ENCODE measurements around the gene TRIP13. TPM values are rescaled to one million over a fixed set of nuclear protein-coding genes. Genes with fewer than 3 reads are reported as not detected.
"Not testable (repeated sequence)": the region's sequence is repeated elsewhere in the genome, so short reads cannot be mapped to it uniquely, and the experiment has no call there.

The TRIP13 gene
- total RNA-seq, 6 experiments from 2014 or later, result 0.15 to 3.2 (median 0.70) TPM

DNA sequence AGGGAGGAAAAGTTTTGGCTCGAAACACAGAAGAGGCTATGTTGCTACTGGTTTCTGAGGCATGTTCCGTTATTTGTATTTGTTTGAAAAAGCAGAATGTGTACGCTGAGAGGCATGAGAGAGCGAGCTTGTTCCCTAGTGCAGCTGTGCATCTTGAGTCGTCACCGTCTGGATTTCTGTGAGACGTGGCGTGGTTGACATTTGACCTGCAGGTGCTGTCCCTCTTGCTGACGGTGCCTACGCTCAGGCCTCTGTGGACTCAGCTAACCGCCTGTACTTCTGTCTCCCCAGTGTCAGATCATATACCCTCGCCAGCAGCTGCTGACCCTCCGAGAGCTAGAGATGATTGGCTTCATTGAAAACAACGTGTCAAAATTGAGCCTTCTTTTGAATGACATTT is 21.5 kb downstream of the TRIP13 start:
- Histone ChIP-seq H3K36me3 (no peaks in the 10 kb centered on the region), H3K27me3 (no peaks in the 10 kb centered on the region), H3K4me1 (no peaks in the 10 kb centered on the region), H3K9me3 (no peaks in the 10 kb centered on the region), H3K27ac (no peak overlapping the region), H3K4me3 (no peak overlapping the region)
- WGBS (ENCODE audit: insufficient coverage, low coverage, low lambda C conversion rate, missing lambda C conversion rate), result 86% methylated on average over 8 of the region's 14 CpGs
- intact Hi-C loops (cut with DNase I), result no loop called here
- no peak for DNase-seq
- no peak for ATAC-seq
- TF ChIP-seq POLR2A (IDR thresholded peaks at IDR 0.05) (no peak), CTCF (IDR thresholded peaks at IDR 0.05) (no peak)

- no peak for ATAC-seq
- Histone ChIP-seq H3K27ac (no peak overlapping the region), H3K36me3 (no peaks in the 10 kb centered on the region), H3K27me3 (no peaks in the 10 kb centered on the region), H3K4me3 (no peak overlapping the region), H3K9me3 (no peaks in the 10 kb centered on the region), H3K4me1 (no peaks in the 10 kb centered on the region)
- DNase-seq, result no peak
- 85% methylated on average over 7 of the region's 7 CpGs for WGBS (ENCODE audit: insufficient coverage, low coverage, low lambda C conversion rate, missing lambda C conversion rate)
- intact Hi-C loops (cut with DNase I), result no loop called here
- TF ChIP-seq CTCF (IDR thresholded peaks at IDR 0.05) (no peak), POLR2A (IDR thresholded peaks at IDR 0.05) (no peak)
These were observed 21.9 kb downstream of the TRIP13 start for GRCh38 chr5:914612-915011.

DNA sequence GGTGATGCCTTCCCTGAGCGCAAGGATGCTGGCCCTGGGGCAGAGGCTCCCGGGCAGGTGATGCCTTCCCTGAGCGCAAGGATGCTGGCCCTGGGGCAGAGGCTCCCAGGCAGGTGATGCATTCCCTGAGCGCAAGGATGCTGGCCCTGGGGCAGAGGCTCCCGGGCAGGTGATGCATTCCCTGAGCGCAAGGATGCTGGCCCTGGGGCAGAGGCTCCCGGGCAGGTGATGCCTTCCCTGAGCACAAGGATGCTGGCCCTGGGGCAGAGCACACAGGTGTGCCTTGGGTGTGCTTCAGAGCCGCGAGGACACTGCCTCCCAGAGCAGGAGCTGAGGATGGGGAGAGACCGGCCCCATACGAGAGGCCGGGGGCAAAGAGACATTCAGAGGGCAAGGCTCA is 22.7 kb downstream of the TRIP13 start:
- H3K36me3 ChIP-seq; H3K27me3 ChIP-seq; H3K27ac ChIP-seq; intact Hi-C loops (cut with DNase I); H3K4me1 ChIP-seq; ATAC-seq; H3K9me3 ChIP-seq; H3K4me3 ChIP-seq: not testable (repeated sequence)
- DNase-seq, result peak in 1 of 3 donors; percentile 26
- WGBS (ENCODE audit: insufficient coverage, low coverage, low lambda C conversion rate, missing lambda C conversion rate), result no CpG with 5 or more reads among the region's 12 CpGs

DNA sequence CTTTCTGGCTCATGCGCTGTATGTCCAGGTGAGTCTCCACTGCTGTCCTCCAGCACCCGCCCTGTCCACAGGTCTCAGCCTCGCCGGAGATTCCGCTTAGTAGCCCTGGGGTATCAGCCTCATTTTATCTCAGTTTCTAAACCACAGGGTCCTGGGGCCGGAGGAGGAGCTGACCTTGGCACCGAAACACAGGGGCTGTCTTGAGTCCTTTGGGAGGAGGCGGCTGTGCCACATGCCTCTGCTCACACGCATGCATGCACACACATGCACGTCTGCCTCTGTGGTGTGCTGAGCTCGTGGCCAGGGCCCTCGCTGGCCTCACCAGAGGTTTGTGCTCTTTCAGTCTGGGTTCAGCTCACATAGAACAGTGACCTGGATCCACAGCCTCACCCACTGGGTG is 23.3 kb downstream of the TRIP13 start:
- ATAC-seq, result no peak
- Histone ChIP-seq H3K4me3 (no peak overlapping the region), H3K27ac (no peak overlapping the region), H3K4me1 (no peaks in the 10 kb centered on the region), H3K27me3 (no peaks in the 10 kb centered on the region), H3K9me3 (no peaks in the 10 kb centered on the region), H3K36me3 (no peaks in the 10 kb centered on the region)
- WGBS (ENCODE audit: insufficient coverage, low coverage, low lambda C conversion rate, missing lambda C conversion rate), result no CpG with 5 or more reads among the region's 12 CpGs
- DNase-seq, result peak in 1 of 3 donors; percentile 24
- TF ChIP-seq POLR2A (IDR thresholded peaks at IDR 0.05) (no peak), CTCF (IDR thresholded peaks at IDR 0.05) (no peak)
- intact Hi-C loops (cut with DNase I), result no loop called here

DNA sequence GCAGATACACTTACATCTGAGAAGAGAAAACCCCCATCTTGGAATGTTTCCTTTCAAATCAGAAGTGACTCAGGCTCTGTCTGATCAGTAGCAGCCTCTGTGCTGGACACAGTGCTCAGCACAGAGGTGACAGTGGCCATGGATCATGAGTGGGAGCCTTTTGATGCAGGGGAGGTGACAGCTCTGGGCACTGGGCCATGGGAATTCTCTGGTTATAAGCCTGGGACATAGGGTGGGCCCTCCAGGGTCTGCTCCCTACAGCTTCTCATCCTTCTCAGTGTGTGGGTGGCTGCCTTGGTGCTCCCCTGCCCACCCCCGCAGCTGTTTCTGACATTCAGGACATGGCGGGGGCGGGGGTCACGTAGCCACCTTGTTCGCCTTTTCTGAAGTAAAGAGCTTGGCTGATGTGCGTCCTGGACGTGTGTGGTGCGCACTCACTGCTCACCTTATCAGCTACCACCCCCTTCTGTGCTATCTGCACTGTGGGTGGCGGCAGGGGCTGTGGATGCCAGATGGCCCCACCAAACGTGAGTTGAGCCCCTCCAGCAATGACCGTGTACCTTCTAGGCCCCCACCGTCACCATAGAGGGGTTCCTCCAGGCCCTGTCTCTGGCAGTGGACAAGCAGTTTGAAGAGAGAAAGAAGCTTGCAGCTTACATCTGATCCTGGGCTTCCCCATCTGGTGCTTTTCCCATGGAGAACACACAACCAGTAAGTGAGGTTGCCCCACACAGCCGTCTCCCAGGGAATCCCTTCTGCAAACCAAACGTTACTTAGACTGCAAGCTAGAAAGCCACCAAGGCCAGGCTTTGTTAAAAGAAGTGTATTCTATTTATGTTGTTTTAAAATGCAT is 24.0 kb downstream of the TRIP13 start:
- TF ChIP-seq CTCF (IDR thresholded peaks at IDR 0.05) (no peak), POLR2A (IDR thresholded peaks at IDR 0.05) (no peak)
- 60% methylated on average over 1 of the region's 14 CpGs for WGBS (ENCODE audit: insufficient coverage, low coverage, low lambda C conversion rate, missing lambda C conversion rate)
- DNase-seq, result peak in 1 of 3 donors; percentile 31
- Histone ChIP-seq H3K4me3 (no peak overlapping the region), H3K36me3 (no peaks in the 10 kb centered on the region), H3K9me3 (no peaks in the 10 kb centered on the region), H3K27me3 (no peaks in the 10 kb centered on the region), H3K4me1 (no peaks in the 10 kb centered on the region), H3K27ac (no peak overlapping the region)
- ATAC-seq, result no peak
- intact Hi-C loops (cut with DNase I), result no loop called here

DNA sequence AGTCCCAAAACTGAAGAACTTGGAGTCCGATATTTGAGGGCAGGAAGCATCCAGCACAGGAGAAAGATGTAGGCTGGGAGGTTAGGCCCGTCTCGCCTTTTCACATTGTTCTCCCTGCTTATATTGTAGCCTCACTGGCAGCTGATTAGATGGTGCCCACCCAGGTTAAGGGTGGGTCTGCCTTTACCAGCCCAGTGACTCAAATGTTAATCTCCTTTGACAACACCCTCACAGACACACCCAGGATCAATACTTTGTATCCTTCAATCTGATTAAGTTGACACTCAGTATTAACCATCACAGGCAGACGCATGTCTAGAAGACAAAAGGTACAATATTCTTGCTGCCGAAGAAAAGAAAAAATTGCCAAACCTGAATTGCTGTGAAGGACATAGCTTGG is 26.0 kb downstream of the TRIP13 start:
- intact Hi-C loops (cut with DNase I); H3K27me3 ChIP-seq: not testable (repeated sequence)
- WGBS (ENCODE audit: insufficient coverage, low coverage, low lambda C conversion rate, missing lambda C conversion rate), result 94% methylated on average over 2 of the region's 5 CpGs

More for the DNA sequence above, 26.0 kb downstream of the TRIP13 start:
- H3K36me3 ChIP-seq, H3K4me3 ChIP-seq, ATAC-seq, H3K4me1 ChIP-seq, H3K9me3 ChIP-seq, H3K27ac ChIP-seq, DNase-seq: not testable (repeated sequence)

Data from right lobe of liver (tissue), 6 donors.